CD4-positive, alpha-beta T cell treated with Interleukin-6 for 4 hours (primary cell): ENCODE results near the gene C16orf92.

ENCODE experiments used
- DNase-seq: peaks from one replicate; pipeline ENCODE4 v3.0.0-alpha.2; 2020; ENCODE audit warnings: mixed read lengths

C16orf92 gene

GRCh38 chr16:30022887-30023286 is at the start of gene C16orf92:
Gene C16orf92 (plus strand): TSS chr16:30023198. CDS start chr16:30023341, 143 bp downstream.
- DNase-seq = no peak

- peak; percentile 98 for DNase-seq
These were observed 49.4 kb upstream of the C16orf92 start, which contains the start of gene TAOK2 for GRCh38 chr16:29973384-29974246. Gene TAOK2 (plus strand): TSS chr16:29973868. CDS start chr16:29977773, 3,905 bp downstream.

- DNase-seq = peak; percentile 18
These were observed 48.5 kb upstream of the C16orf92 start for GRCh38 chr16:29974291-29975133.

GRCh38 chr16:29975134-29975538 is 47.9 kb upstream of the C16orf92 start:
- no peak for DNase-seq

- no peak for DNase-seq
These were observed 47.0 kb upstream of the C16orf92 start for GRCh38 chr16:29975811-29976511.

GRCh38 chr16:29977063-29977825 is 45.8 kb upstream of the C16orf92 start:
- DNase-seq = no peak

GRCh38 chr16:29978081-29978480 is 44.9 kb upstream of the C16orf92 start:
- no peak for DNase-seq

- no peak for DNase-seq
These were observed 44.3 kb upstream of the C16orf92 start for GRCh38 chr16:29978564-29979270.

GRCh38 chr16:29982560-29983419 is 40.2 kb upstream of the C16orf92 start:
- DNase-seq = no peak

GRCh38 chr16:29983420-29984136 is 39.4 kb upstream of the C16orf92 start:
- DNase-seq = no peak

- DNase-seq = no peak
These were observed 38.7 kb upstream of the C16orf92 start for GRCh38 chr16:29984137-29984763.

- DNase-seq = no peak
These were observed 38.2 kb upstream of the C16orf92 start for GRCh38 chr16:29984764-29985147.

- no peak for DNase-seq
These were observed 37.7 kb upstream of the C16orf92 start for GRCh38 chr16:29985271-29985811.

GRCh38 chr16:29986231-29986630 is 36.8 kb upstream of the C16orf92 start:
- no peak for DNase-seq

- DNase-seq = no peak
These were observed 36.1 kb upstream of the C16orf92 start for GRCh38 chr16:29986931-29987330.

- DNase-seq = no peak
These were observed 35.5 kb upstream of the C16orf92 start for GRCh38 chr16:29987371-29988085.

- DNase-seq = no peak
These were observed 34.5 kb upstream of the C16orf92 start for GRCh38 chr16:29988346-29989075.
